Aorta (tissue), 5 donors: ENCODE results near the gene TTC12. TPM values are rescaled to one million over a fixed set of nuclear protein-coding genes. Genes with fewer than 3 reads are reported as not detected.
"Not testable (repeated sequence)": the region's sequence is repeated elsewhere in the genome, so short reads cannot be mapped to it uniquely, and the experiment has no call there.

Experiments used
- ATAC-seq: fragments of 200-7000 bp; cut with Tn5 transposase; one replicate; pipeline ENCODE4 v1.9.1; 2022; ENCODE audit warnings: moderate library complexity; ENCODE audit not compliant: low FRiP score
- DNase-seq, 2 donors: peaks; one replicate each; pipeline ENCODE4 v3.0.0-alpha.2; 2020
- H3K27ac ChIP-seq, 2 donors: one replicate each; pipeline ENCODE4 v1.5.1; 2013; ENCODE audit warnings: low read length in 2 of 2, mild to moderate bottlenecking in 2 of 2, moderate library complexity in 2 of 2, control low read depth in 1 of 2, inconsistent platforms in 1 of 2, low read depth in 1 of 2
- H3K27me3 ChIP-seq, 2 donors: one replicate each; pipeline ENCODE4 v1.6.1; 2013; ENCODE audit warnings: control low read depth in 1 of 2, low read length in 1 of 2, mild to moderate bottlenecking in 1 of 2, moderate library complexity in 1 of 2; ENCODE audit not compliant: insufficient read depth in 2 of 2, control insufficient read depth in 1 of 2
- H3K36me3 ChIP-seq, 2 donors: one replicate each; pipeline ENCODE4 v1.6.1; 2013; ENCODE audit warnings: control low read depth in 1 of 2, low read length in 1 of 2, mild to moderate bottlenecking in 1 of 2; ENCODE audit not compliant: insufficient read depth in 2 of 2, control insufficient read depth in 1 of 2
- H3K4me1 ChIP-seq, 2 donors: one replicate each; pipeline ENCODE4 v1.6.1; 2013; ENCODE audit warnings: low read length in 2 of 2, control low read depth in 1 of 2, mild to moderate bottlenecking in 1 of 2, moderate library complexity in 1 of 2; ENCODE audit not compliant: insufficient read depth in 2 of 2, control insufficient read depth in 1 of 2
- H3K4me3 ChIP-seq, 2 donors: one replicate each; pipeline ENCODE4 v1.5.1; 2013; ENCODE audit warnings: low read length in 2 of 2, control low read depth in 1 of 2, mild to moderate bottlenecking in 1 of 2
- H3K9me3 ChIP-seq: one replicate; pipeline ENCODE4 v1.6.1; 2013; ENCODE audit warnings: mild to moderate bottlenecking, low read length; ENCODE audit not compliant: control insufficient read depth
- WGBS, 2 donors: extraction: QIAGEN DNeasy Blood & Tissue Kit; methylation state at CpG; one replicate each; pipeline ENCODE4 v1.1.7; 2013; 5-methylcytosine and 5-hydroxymethylcytosine counted together
- intact Hi-C, 2 donors: fragments of 100-400 bp; cut with DNase I; formaldehyde crosslinking; loops; one replicate each; pipeline versions ENCODE4 v1.14.2 to v1.15.0; 2022
- polyA plus RNA-seq, 2 donors: library from polyadenylated mRNA; stranded (reverse); fragments of 200-250 nt; gene quantifications; one replicate each; pipeline ENCODE4 v1.2.3, GENCODE V29; 2013
- total RNA-seq, 2 donors: library from RNA; stranded (reverse); fragmentation: NEBNext Ultra II Directional; extraction: Animal tissue kit (Norgen Biotek cat#: 25700); gene quantifications; one replicate each; pipeline ENCODE4 v1.2.1, GENCODE V29; 2021
- donor health status: healthy with polysubstance abuse.
- donor health status: Bipolar disorder and iron deficiency.
- donor health status: DM: no; HTN: no; CAD: no.
- donor health status: DM: no; HTN: no; CAD: no.
- donor health status: DM: yes; HTN: yes; CAD: no.

Gene TTC12
- total and polyA plus RNA-seq, 4 donors: 7.3 to 24.7 (median 10.3) TPM

DNA sequence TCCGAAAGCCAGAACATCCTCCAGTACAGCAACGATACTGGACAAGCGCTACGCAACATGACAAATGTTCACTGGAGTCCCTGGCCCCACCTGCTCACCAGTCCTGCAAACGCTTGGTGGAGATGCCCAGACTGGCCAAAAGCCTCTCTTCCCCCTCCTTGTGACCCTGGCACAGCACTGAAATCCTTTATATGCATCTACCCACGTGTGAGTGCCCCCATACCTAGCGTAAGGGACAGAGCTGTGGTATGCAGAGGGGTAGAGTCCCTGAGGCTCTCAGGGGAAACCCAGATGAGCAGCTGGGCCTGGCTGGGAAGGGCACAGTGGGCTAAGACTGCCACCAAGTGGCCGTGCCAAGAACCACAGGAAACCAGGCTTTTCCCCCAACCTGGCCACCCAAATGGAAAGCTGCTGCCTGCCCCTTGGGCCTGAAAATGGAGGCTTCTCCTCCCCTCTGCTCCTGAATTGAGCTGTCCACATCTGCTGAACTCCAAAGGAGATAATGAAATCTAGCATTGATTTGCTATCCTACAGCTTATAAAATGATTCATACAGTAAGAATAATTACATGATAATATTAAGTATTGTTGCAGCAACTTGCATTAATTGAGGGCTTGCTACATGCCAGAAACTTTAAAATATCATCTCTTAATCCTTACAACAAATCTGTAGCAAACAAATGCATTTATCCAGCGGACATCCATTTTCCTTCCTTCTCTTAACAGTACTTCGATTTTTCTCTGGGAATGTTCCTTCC lies 24.8 kb upstream of the TTC12 start:
- WGBS, 2 donors: 48 to 55% methylated on average over 10 of the region's 10 CpGs
- no peaks in the 10 kb centered on the region for H3K36me3 ChIP-seq
- no peak overlapping the region for H3K4me3 ChIP-seq
- ATAC-seq (peak; percentile 72), DNase-seq (peak; percentile 71 to 85)
- H3K9me3 ChIP-seq: no peaks in the 10 kb centered on the region
- intact Hi-C loops: loop anchor here (2.0 to 10.0 kb wide), 6 partner anchors 171 to 1075 kb away; no protein-coding TSS in a partner anchor
- H3K27ac ChIP-seq: no peak overlapping the region
- H3K27me3 ChIP-seq: no peaks in the 10 kb centered on the region
- H3K4me1 ChIP-seq: no peaks in the 10 kb centered on the region

- Histone ChIP-seq H3K4me3 (no peak overlapping the region), H3K4me1 (no peaks in the 10 kb centered on the region), H3K27me3 (no peaks in the 10 kb centered on the region), H3K9me3 (peaks cover 2% of the 10 kb centered on the region), H3K36me3 (no peaks in the 10 kb centered on the region), H3K27ac (no peak overlapping the region)
- 58 to 75% methylated on average over 5 of the region's 5 CpGs for WGBS, 2 donors
- ATAC-seq (no peak), DNase-seq (no peak)
- intact Hi-C loops: no loop called here
Observed at GRCh38 chr11:113293936-113294335, 20.4 kb upstream of the TTC12 start.

DNA sequence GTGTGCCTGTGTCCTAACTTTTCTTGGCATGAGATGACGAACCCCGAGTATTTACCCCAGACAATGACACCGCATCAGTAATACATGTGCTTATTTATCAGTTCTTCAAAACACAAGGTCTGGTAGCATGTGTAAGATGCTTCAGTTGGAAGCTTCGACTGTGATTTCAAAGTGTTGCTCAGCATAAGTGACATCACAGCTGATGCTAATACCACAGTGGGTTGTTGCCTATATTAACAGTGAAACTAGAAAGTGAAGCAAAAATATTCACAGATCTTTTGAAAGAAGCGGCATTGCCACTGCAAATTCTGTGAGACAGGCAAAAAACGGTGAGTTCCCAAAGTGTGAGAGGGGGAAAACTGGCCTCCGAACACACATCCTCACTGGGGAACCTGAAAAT lies 18.4 kb upstream of the TTC12 start:
- H3K4me1 ChIP-seq: no peaks in the 10 kb centered on the region
- no peak overlapping the region for H3K27ac ChIP-seq
- ATAC-seq: no peak
- intact Hi-C loops: no loop called here
- peaks cover 2% of the 10 kb centered on the region for H3K9me3 ChIP-seq
- no peak for DNase-seq
- WGBS, 2 donors: 83 to 90% methylated on average over 7 of the region's 7 CpGs
- no peaks in the 10 kb centered on the region for H3K36me3 ChIP-seq
- no peak overlapping the region for H3K4me3 ChIP-seq
- no peaks in the 10 kb centered on the region for H3K27me3 ChIP-seq

DNA sequence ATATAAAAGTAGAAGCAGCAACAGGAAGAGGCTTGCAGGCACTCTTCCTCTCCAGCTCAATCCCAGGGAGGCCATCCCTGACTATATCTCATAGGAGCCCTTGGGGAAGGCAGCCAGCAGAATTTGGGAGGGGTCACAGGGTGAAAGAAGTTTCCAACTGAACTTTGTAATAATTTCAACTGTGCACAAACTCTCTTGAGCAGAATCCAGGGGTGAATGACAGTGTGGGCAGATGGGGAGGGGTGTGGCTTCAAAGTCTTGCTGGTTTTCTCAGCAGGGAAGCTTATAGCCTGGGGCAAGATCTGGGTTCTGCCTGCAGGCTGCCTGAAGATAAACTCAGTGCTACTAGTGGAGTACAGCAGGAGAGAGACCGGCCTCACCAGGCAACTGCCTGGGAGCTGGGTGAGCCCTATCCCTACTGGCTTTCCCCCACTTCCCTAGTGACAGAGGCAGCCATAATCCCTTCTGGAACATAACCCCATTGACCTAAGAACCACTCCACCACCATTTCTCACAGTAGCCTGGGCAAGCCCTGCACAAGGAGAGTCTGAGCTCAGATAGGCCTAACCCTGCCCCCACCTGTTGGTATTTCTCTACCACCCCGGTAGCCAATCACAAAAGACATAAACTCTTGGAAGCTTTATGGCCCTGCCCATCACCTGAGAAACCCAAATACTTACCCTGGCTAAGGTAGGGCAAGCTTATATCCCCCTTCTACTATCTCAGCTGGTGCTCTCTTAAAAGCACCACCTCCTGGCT lies 17.8 kb upstream of the TTC12 start:
- DNase-seq: no peak
- peaks cover 2% of the 10 kb centered on the region for H3K9me3 ChIP-seq
- 87 to 92% methylated on average over 2 of the region's 2 CpGs for WGBS, 2 donors

DNA sequence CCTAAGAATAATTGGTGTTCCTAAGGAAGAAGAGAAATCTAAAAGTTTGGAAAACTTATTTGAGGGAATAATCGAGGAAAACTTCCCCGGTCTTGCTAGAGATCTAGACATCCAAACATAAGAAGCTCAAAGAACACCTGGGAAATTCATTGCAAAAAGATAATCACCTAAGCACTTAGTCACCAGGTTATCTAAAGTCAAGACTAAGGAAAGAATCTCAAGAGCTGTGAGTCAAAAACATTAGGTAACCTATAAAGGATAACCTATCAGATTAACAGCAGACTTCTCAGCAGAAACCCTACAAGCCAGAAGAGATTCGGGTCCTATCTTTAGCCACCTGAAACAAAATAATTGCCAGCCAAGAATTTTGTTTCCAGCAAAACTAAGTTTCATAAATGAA lies 15.9 kb upstream of the TTC12 start:
- 90 to 94% methylated on average over 3 of the region's 3 CpGs for WGBS, 2 donors
- intact Hi-C loops, H3K36me3 ChIP-seq, ATAC-seq, DNase-seq, H3K4me1 ChIP-seq, H3K27ac ChIP-seq, H3K9me3 ChIP-seq, H3K4me3 ChIP-seq, H3K27me3 ChIP-seq: not testable (repeated sequence)

More for the DNA sequence above, 17.8 kb upstream of the TTC12 start:
- no peaks in the 10 kb centered on the region for H3K27me3 ChIP-seq
- H3K4me1 ChIP-seq: no peaks in the 10 kb centered on the region
- no peaks in the 10 kb centered on the region for H3K36me3 ChIP-seq
- H3K27ac ChIP-seq: no peak overlapping the region
- ATAC-seq: no peak
- no peak overlapping the region for H3K4me3 ChIP-seq
- intact Hi-C loops: no loop called here

GRCh38 chr11:113304916-113305315 lies 9.5 kb upstream of the TTC12 start:
- Histone ChIP-seq H3K36me3 (no peaks in the 10 kb centered on the region), H3K4me3 (no peak overlapping the region), H3K9me3 (no peaks in the 10 kb centered on the region), H3K27me3 (no peaks in the 10 kb centered on the region), H3K27ac (no peak overlapping the region), H3K4me1 (no peaks in the 10 kb centered on the region)
- DNase-seq (no peak), ATAC-seq (no peak)
- intact Hi-C loops: loop anchor here (1.0 to 5.0 kb wide), 4 partner anchors 227 to 492 kb away; no protein-coding TSS in a partner anchor

GRCh38 chr11:113305440-113306336 lies 8.7 kb upstream of the TTC12 start:
- Histone ChIP-seq H3K27ac (no peak overlapping the region), H3K36me3 (no peaks in the 10 kb centered on the region), H3K4me3 (no peak overlapping the region), H3K4me1 (no peaks in the 10 kb centered on the region), H3K27me3 (no peaks in the 10 kb centered on the region), H3K9me3 (no peaks in the 10 kb centered on the region)
- ATAC-seq: peak; percentile 89
- intact Hi-C loops: loop anchor here (1.0 to 5.0 kb wide), 4 partner anchors 227 to 492 kb away; no protein-coding TSS in a partner anchor
- peak; percentile 85 to 93 for DNase-seq
- WGBS, 2 donors: 40 to 43% methylated on average over 12 of the region's 12 CpGs

- intact Hi-C loops: loop anchor here (5.0 kb wide), 2 partner anchors 224 to 489 kb away; no protein-coding TSS in a partner anchor
- DNase-seq: no peak
- no peak overlapping the region for H3K4me3 ChIP-seq
Observed at GRCh38 chr11:113308601-113309000, 5.8 kb upstream of the TTC12 start.

More at GRCh38 chr11:113308601-113309000, 5.8 kb upstream of the TTC12 start:
- no peak for ATAC-seq
- no peaks in the 10 kb centered on the region for H3K27me3 ChIP-seq
- whole genome bisulfite sequencing, 2 donors: 54 to 61% methylated on average over 2 of the region's 2 CpGs
- H3K4me1 ChIP-seq: no peaks in the 10 kb centered on the region
- H3K27ac ChIP-seq: no peak overlapping the region
- no peaks in the 10 kb centered on the region for H3K36me3 ChIP-seq
- H3K9me3 ChIP-seq: no peaks in the 10 kb centered on the region
